Activated CD8-positive, alpha-beta memory T cell treated with anti-CD3 and anti-CD28 coated beads, Interleukin-2, amount 50 U/mL, for 24 hours (primary cell): Measurements from ENCODE around the gene SYT15.
"Not testable (repeated sequence)": the region's sequence is repeated elsewhere in the genome, so short reads cannot be mapped to it uniquely, and the experiment has no call there.

ENCODE experiments used
- DNase-seq: peaks from one replicate; pipeline ENCODE4 v3.0.0-alpha.2; 2020; ENCODE audit errors: extremely low read depth

The SYT15 gene

DNA sequence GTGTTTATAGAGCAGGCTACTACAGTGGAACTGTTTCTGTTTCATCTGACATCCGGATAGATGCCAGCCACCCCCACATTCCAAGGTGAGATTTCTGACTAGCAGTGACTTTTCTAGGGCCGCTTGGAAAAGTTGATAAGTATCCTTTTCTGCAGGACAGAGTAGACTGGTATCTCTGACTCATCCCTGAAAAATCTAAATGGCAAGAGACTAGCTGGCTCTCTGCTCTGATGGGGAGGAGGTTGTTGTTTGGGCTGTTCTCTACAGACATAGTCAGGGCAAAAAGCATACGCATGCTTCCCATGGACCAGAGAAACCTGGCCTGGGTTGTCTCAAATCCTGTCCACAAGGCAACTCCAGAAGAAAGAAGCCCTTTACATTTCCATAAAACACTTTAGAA is 10.7 kb downstream of the SYT15 start:
- DNase-seq: not testable (repeated sequence)

DNA sequence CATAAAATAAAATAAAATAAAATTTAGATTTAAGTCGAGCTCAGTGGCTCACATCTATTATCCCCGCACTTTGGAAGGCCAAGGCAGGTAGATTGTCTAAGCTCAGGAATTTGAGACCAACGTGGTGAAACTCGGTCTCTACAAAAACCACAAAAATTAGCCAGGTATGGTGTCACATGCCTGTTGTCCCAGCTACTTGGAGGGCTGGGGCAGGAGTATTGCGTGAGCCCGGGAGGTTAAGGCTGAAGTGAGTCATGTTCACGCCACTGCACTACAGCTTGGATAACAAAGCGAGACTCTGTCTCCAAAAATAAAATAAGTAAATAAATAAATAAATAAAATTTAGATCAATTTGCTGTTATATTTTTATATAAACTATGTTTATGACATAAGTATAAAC is 12.1 kb downstream of the SYT15 start:
- not testable (repeated sequence) for DNase-seq

DNA sequence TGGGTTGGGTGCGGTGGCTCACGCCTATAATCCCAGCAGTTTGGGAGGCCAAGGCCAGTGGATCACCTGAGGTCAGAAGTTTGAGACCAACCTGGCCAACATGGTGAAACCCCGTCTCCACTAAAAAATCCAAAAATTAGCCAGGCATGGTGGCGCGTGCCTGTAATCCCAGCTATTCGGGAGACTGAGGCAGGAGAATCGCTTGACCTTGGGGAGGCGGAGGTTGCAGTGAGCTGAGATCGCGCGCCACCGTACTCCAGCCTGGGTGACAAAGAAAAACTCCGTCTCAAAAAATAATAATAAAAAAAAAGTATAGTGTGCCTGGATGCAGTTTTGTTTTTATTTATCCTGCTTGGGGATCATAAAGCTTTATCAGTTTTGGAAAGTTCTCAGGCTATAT is 14.4 kb downstream of the SYT15 start:
- DNase-seq: not testable (repeated sequence)

DNA sequence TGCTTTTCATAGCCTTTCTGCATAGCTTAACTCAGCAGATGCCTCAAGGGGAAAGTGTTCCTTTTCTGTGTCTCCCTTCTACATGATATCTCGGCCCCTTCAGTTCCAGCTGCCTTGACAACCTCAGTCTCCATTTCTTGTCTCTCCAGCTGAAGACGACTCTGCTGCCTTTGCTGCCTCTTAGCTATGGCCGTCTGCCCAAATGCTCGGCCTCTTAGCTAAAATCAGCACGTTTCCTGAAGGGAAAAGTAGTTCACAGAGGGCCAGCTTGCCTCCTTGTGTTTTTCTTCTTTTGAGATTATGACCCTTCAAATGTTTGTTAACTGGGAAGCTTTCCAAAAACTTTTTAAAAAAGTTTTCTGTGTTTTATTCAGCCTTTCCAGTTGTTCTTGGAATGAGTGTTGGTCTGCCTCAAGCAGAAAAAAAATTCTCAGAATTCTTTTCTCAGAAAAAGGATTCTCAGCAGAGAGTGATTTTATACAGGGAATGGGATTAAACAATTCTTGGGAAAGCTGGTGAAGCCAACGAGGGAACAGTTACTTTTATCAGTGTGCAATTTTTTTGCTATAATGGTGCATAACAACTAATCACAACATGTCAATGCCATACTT is 15.6 kb downstream of the SYT15 start:
- DNase-seq: not testable (repeated sequence)

DNA sequence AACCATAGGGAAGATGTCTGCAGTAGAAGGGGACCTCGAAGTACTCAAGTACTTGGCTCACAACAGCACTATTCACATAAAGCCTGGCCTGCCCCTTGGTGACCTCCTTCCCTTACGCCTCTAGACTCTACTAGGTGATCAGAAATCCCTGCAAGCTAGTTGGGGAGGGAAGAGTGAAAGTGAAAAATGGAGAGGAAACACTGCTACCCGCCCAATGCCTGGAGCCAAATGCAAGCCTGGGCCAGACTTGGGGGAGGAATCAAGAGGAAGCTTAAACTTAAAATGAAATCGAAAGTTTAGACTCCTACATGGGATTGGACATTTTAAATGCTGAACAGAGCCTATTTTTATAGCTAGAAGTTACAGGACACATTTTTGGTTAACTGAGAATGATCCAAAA is 17.6 kb downstream of the SYT15 start:
- DNase-seq: not testable (repeated sequence)

DNA sequence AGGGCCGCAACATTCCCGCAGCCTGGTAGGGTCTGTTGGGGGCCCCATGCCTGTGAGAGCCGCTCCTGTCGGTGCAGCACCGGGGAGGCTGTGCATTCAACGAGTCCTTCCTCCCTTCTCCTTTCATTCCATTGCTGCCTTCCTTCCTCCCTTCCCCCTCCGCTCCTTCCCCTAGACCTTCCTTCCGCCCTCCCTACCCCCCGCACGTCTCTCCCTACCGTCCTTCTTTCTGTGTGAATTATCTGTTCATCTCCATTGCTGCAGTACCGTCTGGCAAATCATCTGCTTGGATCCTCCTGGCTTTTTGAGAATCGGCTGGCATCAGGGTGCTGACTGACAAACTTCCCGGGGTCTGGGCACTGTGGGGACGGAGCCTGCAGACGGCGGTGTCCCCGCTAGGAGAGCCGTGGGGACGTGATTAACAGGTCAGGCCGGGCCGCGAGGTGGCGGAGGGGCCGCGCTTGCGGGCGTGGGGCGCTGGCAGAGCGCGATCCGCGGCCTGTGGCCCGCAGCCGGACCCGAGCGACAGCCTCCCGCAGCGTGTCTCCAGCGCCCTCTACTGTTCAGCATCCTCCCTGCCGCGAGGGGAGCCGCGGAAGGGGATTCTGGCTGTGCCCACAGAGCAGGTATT is 18.8 kb downstream of the SYT15 start:
- DNase-seq: not testable (repeated sequence)

DNA sequence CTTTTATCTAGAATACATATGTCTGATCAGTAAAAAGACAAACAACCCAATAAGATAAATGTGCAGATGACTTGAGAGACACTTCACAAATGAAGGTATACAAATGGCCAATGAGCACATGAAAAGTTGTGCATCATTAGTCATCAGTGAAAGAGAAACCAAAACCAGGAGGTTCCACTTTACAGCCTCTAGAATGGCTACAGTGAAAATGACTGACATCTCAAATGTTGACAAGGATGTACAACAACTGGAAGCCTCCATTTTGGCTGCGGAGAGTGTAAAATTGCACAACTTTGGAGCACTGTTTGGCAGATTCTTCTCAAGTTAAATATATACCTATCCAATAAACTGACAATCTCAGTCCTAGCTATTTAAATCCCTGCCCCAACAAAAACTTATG is 21.6 kb downstream of the SYT15 start:
- not testable (repeated sequence) for DNase-seq

DNA sequence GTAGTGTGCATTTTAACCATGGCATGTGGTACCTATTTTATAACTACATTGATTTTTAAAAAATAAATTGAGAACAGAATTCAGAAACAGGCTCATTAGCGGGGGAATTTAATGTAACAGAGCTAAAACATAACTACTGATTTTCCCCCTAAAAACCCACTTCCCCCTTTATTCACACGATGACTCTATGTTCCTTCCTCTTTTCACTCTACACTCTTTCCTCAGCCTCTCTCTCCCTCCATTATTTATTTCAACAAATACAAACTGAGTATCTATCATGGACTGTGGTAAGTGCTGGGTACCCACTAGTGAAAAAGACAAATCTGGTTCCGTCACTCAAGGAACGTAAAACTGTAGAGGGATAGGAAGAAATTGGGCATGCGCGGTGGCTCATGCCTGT is 36.6 kb downstream of the SYT15 start:
- not testable (repeated sequence) for DNase-seq

DNA sequence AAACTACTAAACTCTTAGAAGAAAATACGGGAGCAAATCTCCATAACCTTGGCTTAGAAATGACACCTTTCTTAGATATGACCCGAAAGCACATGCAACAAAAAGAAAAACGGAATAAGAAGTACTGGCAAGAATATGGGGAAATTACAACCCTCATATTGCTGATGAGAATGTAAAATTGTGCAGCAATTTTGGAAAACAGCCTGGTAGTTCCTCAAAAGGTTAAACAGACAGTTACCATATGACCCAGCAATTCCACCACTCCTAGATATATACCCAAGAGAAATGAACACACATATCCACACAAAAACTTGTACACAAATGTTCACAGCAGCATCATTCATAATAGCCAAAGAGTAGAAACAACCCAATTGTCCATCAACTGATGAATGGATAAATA is 37.3 kb downstream of the SYT15 start:
- not testable (repeated sequence) for DNase-seq

DNA sequence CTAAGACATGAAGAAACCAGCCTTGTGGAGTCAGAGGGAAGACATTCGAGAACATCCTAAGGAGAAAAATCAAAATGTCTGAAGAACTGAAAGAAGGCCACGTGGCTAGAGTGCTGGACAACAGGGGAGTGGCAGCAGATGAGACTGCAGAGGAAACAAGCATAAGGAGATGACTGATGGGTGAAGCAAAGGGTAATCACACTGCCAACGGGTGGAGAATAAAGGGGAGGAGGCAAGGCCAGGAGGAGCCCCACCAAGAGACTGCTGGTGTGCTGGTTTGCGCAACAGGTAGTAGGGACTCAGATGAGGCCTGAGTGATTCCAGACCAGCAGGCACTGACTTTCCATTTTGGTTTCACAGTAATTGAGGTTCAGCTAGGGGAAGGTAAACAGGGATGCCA is 38.2 kb downstream of the SYT15 start:
- not testable (repeated sequence) for DNase-seq

DNA sequence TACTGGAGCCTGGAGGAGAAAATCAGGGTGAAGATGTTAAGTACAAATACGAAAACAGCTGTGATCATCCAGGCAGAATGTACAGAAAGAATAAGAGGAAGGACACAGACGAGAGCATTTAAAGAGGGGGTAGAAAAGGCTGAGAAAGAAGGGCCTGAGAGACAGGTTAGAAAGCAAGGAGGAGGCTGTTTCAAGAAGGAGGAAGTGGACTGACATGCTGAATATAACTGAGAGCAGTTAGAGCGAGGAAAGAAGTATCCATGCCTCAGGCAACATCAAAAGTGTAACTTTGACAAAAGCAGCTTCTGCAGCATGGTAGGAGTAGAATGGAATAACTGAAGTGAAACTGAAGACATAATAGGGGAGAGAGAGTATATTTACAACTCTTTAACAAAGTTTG is 39.0 kb downstream of the SYT15 start:
- not testable (repeated sequence) for DNase-seq

DNA sequence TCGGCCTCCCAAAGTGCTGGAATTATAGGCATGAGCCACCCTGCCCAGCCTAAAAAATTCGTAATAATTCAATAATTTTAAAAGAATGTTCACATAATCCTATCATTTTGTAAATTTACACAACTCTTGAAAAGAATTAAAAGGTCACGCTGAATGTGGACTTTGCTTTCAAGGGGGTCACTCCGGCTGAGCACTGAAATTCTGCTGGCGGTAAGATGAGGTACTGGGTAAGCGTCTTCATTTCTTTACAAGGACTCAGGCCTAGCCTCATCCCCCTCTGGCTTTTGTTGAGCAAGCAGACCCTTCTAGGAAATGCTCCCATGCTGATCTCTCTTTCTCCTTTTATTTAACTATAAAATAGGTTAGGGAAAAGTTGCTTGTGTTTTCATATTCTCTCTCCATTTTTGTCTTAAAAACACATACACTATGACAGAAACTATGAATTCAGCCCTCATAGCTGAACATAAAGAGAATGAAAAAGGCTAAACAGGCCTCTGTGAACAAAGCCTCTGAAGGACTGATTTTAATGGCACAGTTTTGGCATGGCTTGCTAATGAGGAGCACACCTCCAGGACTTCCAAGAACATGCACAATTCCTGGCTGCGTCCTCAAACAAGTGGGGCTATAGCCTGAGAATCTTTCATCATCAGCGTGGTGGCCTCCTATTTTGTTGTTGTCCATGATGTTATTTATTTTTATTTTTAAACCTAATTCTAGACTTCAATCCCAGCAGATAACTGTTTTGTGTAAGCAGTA is 45.1 kb downstream of the SYT15 start:
- not testable (repeated sequence) for DNase-seq

DNA sequence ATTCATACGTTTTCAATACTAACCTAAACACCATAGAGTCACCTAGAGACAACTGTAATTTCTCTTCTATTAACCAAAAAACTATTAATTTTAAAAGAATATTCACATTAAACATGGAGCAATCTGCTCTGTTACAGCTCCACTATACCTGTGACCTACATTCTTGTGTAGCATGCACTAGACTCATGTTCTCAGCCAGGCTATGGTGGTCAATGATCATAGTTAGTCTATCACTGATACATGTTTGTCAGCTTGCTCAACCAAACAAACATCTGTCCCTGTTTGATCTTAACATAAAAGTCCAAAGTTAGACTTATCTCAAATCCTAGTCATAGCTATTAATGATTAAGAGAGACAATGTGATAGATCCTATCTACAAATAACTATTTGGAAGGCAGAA is 50.9 kb downstream of the SYT15 start:
- DNase-seq: not testable (repeated sequence)

DNA sequence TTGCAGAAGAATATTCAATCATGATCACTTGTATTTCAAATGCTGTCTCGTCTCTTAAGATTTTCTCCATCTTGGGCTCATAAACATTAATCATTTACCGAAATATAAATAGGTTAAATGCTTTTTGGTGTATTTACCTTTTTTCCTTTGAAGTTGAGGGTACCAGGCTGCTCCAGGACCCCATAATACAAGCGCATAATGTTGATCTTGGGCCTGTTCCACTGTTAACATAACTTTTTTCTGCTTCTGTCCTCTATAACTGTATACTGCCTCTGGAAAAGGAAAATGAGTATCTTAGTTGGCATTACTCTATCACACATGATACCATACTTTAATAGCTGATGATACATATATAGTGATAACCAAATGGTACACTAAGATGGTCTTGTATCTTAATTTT is 51.9 kb downstream of the SYT15 start:
- DNase-seq: not testable (repeated sequence)

DNA sequence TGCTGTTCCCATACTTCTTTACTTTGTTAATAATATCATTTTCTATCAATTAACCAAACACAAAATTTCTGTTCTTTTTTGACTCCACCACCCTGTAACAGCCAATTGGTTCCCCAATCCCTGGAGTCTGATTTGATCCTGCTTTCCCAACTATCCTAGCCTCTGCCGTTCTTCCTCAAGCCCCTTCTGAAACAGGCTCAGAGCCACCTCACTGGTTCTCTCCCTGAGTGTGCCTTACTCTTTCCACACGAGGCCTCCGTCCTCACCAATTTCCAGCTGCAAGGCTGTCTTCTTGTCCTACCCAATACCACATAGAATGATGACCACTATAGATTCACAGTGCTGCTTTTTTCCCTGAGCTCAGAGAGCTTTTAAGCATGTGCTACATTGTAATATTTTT is 52.8 kb downstream of the SYT15 start:
- DNase-seq: not testable (repeated sequence)

DNA sequence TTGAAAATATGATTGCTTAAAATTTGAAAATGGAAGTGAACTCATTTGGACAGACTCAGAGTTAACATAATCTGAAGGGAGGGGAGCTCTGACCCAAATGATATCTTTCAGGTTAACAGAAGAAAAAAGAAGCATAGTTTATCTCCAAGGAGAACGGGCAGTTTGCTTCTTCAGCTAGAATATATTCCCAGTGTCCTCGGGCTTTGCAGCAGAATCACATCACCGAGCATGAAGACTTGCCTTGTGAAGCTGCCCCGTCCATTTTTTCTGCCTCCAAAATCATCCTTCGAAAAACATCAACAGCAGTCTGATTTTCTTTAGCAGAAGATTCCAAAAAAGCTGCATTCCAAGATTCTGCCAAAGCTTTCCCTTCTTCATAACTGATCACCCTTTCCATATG is 55.8 kb downstream of the SYT15 start:
- not testable (repeated sequence) for DNase-seq

DNA sequence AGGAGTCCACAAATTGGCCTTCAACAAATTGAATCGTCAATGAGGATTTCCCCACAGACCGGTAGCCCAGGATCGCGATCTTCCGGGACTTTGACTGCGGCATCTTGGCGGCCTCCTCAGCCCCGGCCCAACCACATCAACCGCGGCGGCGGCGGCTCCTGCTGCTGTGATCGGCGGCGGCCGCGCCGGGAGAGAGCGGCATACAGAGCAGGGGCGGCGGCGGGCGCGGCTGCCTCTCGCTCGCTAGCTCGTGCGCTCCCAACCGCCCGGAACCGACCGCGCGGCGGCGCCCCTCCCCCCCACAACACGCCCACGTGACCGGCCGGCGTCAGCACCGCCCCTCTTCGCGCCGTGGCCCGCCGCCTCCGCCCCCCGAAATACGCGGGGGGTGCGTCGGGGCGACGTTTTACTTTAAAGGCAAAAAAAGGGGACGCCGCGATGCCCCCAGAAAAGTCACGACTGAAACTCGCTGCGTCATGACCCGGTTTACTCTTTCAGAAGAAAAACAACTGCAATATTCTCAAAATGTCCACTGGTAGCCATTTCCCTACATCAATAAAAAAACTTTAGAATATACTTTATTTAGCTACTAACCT is 56.5 kb downstream of the SYT15 start:
- not testable (repeated sequence) for DNase-seq

DNA sequence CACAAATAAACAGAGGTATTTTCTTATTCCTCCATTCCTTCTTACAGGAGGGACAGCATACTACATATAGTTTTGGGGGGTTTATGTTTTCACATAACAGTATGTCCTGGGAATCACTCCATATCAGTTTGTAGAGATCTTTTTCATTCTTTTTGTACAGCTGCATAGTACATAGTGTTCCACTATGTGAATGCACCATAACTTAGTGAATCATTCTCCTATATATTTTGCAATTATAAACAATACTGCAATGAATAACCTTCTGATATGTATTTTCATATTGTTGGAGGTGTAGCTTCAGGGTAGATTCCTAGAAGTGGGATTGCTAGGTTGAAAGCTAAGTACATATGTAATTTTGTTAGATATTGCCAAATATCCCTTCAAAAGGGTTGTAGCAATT is 61.1 kb downstream of the SYT15 start:
- DNase-seq: not testable (repeated sequence)
